Measurements from ENCODE around the gene SGMS1.

The SGMS1 gene

GRCh38 chr10:50560370-50560769 lies 63.4 kb downstream of the SGMS1 start:
- no peak for ATAC-seq
- no peak for TF ChIP-seq POU6F1 (CRISPR knock-in tag; IDR thresholded peaks at IDR 0.05; ENCODE audit: borderline replicate concordance, low read depth)
- TF ChIP-seq SNAI2 (CRISPR knock-in tag; IDR thresholded peaks at IDR 0.05): no peak
- no peak for TF ChIP-seq ARNTL (CRISPR knock-in tag; IDR thresholded peaks at IDR 0.05; ENCODE audit: borderline replicate concordance, low read depth)
- no peak for TF ChIP-seq PATZ1 (CRISPR knock-in tag; IDR thresholded peaks at IDR 0.05; ENCODE audit: borderline replicate concordance)
- TF ChIP-seq ZFP3 (CRISPR knock-in tag; IDR thresholded peaks at IDR 0.05): no peak
- TF ChIP-seq CSRNP3 (CRISPR knock-in tag; IDR thresholded peaks at IDR 0.05): no peak
- no peak for TF ChIP-seq ZNF8 (CRISPR knock-in tag; IDR thresholded peaks at IDR 0.05)
- no peak for TF ChIP-seq ZNF565 (CRISPR knock-in tag; conservative IDR thresholded peaks at IDR 0.05; ENCODE audit: low read depth)
- no peak for TF ChIP-seq CSDC2 (CRISPR knock-in tag; IDR thresholded peaks at IDR 0.05)
- no peak for TF ChIP-seq TSHZ2 (CRISPR knock-in tag; IDR thresholded peaks at IDR 0.05)
- TF ChIP-seq ZC3H10 (CRISPR knock-in tag; IDR thresholded peaks at IDR 0.05): no peak
- TF ChIP-seq ZNF70 (CRISPR knock-in tag; IDR thresholded peaks at IDR 0.05): no peak
- TF ChIP-seq GLIS3 (CRISPR knock-in tag; IDR thresholded peaks at IDR 0.05): no peak
- no peak for TF ChIP-seq TOX (CRISPR knock-in tag; IDR thresholded peaks at IDR 0.05; ENCODE audit: borderline replicate concordance)
- no peak for TF ChIP-seq ISL1 (CRISPR knock-in tag; IDR thresholded peaks at IDR 0.05)
- no peak for TF ChIP-seq TCF4 (CRISPR knock-in tag; IDR thresholded peaks at IDR 0.05; ENCODE audit: borderline replicate concordance)
- no peak for TF ChIP-seq OSR1 (CRISPR knock-in tag; IDR thresholded peaks at IDR 0.05)
- no peak for TF ChIP-seq BACH2 (CRISPR knock-in tag; IDR thresholded peaks at IDR 0.05; ENCODE audit: borderline replicate concordance)
- TF ChIP-seq RARB (CRISPR knock-in tag; IDR thresholded peaks at IDR 0.05): no peak

- ATAC-seq: peak; percentile 14
- TF ChIP-seq TCF4 (CRISPR knock-in tag; IDR thresholded peaks at IDR 0.05; ENCODE audit: borderline replicate concordance): no peak
- peak; percentile 46; the same call in 1 of the 2 replicates for TF ChIP-seq ZC3H10 (CRISPR knock-in tag; IDR thresholded peaks at IDR 0.05)
- peak; percentile 73 for TF ChIP-seq TSHZ2 (CRISPR knock-in tag; IDR thresholded peaks at IDR 0.05)
- TF ChIP-seq ZNF70 (CRISPR knock-in tag; IDR thresholded peaks at IDR 0.05): no peak
- TF ChIP-seq SNAI2 (CRISPR knock-in tag; IDR thresholded peaks at IDR 0.05): 0 out of 2 replicates have a peak, but pooled peaks have one; percentile 69
- TF ChIP-seq ISL1 (CRISPR knock-in tag; IDR thresholded peaks at IDR 0.05): peak; percentile 82
- peak; percentile 87; the same call in 1 of the 2 replicates for TF ChIP-seq CSDC2 (CRISPR knock-in tag; IDR thresholded peaks at IDR 0.05)
- no peak for TF ChIP-seq TOX (CRISPR knock-in tag; IDR thresholded peaks at IDR 0.05; ENCODE audit: borderline replicate concordance)
- no peak for TF ChIP-seq RARB (CRISPR knock-in tag; IDR thresholded peaks at IDR 0.05)
- no peak for TF ChIP-seq ZFP3 (CRISPR knock-in tag; IDR thresholded peaks at IDR 0.05)
- no peak for TF ChIP-seq CSRNP3 (CRISPR knock-in tag; IDR thresholded peaks at IDR 0.05)
Observed at GRCh38 chr10:50558371-50558770, 65.4 kb downstream of the SGMS1 start.

Measured in SK-N-SH treated with all-trans-retinoic acid at 6 μM for 48 hours (cell line).